HG02943 (cell line): ENCODE data around the gene BCL3.
"Not testable (repeated sequence)": the region's sequence is repeated elsewhere in the genome, so short reads cannot be mapped to it uniquely, and the experiment has no call there.

Source experiments
- ATAC-seq: cut with Tn5 transposase; IDR thresholded peaks from one replicate; pipeline ENCODE4 v1.9.1; 2021; ENCODE audit warnings: mild to moderate bottlenecking, low read depth, moderate library complexity; ENCODE audit not compliant: unreplicated experiment

BCL3 gene

DNA sequence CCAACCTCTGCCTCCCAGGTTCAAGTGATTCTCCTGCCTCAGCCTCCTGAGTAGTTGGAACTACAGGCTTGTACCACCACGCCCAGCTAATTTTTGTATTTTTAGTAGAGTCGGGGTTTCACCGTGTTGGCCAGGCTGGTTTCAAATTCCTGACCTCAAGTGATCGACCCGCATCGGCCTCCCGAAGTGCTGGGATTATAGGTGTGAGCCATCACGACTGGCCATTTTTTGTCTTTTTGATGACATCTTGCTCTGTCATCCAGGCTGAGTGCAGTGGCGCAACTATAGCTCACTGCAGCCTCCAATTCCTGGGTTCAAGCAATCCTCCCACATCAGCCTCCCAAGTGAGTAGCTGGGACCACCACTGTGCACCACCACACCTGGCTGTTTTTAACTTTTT is 28.1 kb upstream of the BCL3 start:
- ATAC-seq = not testable (repeated sequence)

- ATAC-seq = no peak
These were observed 27.6 kb upstream of the BCL3 start for GRCh38 chr19:44720945-44721344.

DNA sequence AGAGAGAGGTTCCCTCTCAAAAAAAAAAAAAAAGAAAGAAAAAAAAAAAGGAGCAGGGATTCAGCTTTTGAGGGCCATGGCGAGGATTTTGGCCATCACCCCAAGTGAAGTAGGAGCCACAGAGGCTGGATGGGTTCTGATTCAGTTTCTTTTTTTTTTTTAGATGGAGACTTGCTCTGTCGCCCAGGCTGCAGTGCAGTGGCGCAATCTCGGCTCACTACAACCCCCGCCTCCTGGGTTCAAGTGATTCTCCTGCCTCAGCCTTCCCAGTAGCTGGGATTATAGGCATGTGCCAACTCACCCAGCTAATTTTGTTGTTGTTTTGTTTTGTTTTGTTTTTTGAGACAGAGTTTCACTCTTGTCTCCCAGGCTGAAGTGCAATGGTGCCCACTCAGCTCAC is 27.1 kb upstream of the BCL3 start:
- ATAC-seq = not testable (repeated sequence)

- ATAC-seq = no peak
These were observed 26.1 kb upstream of the BCL3 start for GRCh38 chr19:44722131-44723121.

- peak; percentile 30 for ATAC-seq
These were observed 25.1 kb upstream of the BCL3 start for GRCh38 chr19:44723299-44723951.

- peak; percentile 57 for ATAC-seq
These were observed 24.6 kb upstream of the BCL3 start for GRCh38 chr19:44723952-44724319.

- no peak for ATAC-seq
These were observed 23.3 kb upstream of the BCL3 start for GRCh38 chr19:44725251-44725650.

GRCh38 chr19:44725684-44726083 is 22.8 kb upstream of the BCL3 start:
- no peak for ATAC-seq

GRCh38 chr19:44726465-44726864 is 22.0 kb upstream of the BCL3 start:
- no peak for ATAC-seq

DNA sequence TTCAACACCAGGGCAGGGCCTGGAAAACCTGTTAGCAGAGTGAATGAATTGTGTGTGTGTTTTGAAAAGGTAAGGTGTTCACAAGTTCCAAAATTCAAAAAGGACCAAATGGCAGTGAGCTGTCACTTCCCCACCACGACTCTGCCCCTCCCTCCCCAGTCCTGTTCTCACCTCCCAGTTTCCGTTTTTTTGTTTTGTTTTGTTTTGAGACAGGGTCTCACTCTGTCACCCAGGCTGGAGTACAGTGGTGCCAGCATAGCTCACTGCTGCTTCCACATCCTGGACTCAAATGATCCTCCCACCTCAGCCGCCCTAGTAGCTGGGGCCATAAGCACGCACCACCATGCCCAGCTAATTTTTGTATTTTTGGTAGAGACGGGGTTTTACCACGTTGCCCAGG is 20.3 kb upstream of the BCL3 start:
- ATAC-seq = no peak

- no peak for ATAC-seq
These were observed 18.9 kb upstream of the BCL3 start for GRCh38 chr19:44729516-44730033.

GRCh38 chr19:44731081-44731480 is 17.4 kb upstream of the BCL3 start:
- no peak for ATAC-seq

- ATAC-seq = no peak
These were observed 16.9 kb upstream of the BCL3 start for GRCh38 chr19:44731622-44732021.

DNA sequence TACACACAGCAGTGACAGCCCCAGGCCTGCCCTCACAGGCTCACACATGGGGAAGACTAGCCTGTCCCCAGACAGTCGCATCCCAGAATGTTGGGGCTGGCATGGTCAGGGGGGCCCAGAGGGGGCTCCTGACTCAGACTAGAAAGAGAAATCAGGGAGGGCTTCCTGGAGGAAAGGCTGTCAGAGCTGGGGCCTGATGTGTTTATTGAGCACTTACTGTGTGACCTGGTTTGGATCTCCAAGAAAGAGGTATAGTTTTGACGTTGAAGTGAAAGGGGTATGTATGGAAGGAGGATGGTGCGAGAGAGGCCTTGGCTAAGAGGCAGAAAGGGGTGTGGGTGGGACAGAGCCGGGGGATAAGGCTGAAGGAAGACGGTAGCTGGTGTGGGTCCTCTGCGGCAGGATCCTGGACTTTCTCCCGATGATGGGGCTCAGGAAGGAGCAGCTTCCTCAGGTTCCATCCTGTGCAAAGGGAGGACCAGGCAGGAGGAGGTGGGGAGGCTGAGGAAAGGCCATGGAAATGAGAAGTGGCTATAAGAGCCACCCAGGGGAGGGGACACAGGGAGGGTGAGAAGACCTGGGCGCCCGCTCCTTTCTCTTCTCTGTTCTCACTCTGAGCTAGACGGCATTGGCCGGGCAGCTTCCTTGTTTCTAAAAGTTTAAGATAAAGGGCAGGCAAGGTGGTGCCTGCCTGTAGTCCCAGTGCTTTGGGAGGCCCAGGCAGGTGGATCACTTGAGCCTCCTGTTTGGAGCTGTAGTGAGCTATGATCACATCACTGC is 16.1 kb upstream of the BCL3 start:
- ATAC-seq = no peak

DNA sequence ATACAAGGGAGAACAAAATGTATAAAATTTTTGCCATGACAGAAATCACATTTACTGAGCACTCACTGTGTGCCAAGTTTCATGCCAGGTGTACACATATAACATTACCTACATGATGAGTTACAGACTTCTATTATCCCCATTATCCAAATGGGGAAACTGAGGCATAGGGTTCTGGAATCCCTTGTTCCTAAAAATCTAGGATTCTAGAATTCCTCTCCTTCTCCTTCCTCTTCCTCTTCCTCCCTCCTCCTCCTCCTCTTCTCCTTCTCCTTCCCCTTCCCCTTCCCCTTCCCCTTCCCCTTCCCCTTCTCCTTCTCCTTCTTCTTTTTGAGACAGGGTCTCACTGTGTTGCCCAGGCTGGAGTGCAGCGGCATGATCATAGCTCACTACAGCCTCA is 14.2 kb upstream of the BCL3 start:
- ATAC-seq = no peak

- ATAC-seq = no peak
These were observed 13.5 kb upstream of the BCL3 start for GRCh38 chr19:44735011-44735410.

- no peak for ATAC-seq
These were observed 11.1 kb upstream of the BCL3 start for GRCh38 chr19:44737238-44738071.

DNA sequence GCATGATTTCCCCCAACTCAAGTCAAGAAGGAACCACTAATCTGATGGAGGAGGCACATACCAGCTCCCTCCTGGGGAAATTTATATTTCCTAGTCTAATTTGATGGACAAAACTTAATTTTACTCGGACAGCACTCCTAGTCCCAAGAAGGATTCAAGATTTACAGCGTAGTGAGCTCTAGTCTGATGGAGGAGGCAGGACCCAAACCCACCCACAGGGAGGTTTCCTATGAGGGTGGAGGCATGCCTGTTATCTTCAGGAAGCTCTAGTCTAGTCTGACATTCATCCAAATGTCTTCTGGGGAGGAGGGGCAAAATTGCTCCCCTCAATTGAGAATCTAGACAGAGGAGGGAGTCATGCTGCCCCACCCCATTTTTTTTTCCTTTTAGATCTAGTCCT is 10.4 kb upstream of the BCL3 start:
- no peak for ATAC-seq

- ATAC-seq = no peak
These were observed 9.6 kb upstream of the BCL3 start for GRCh38 chr19:44738603-44739558.
